B cell (primary cell): ENCODE results near the gene RPL13A. TPM values are rescaled to one million over a fixed set of nuclear protein-coding genes. Genes with fewer than 3 reads are reported as not detected.

Experiments
- ATAC-seq: fragments of 200-7000 bp; cut with Tn5 transposase; one replicate; pipeline ENCODE4 v1.10.0; 2021; ENCODE audit warnings: low read depth, mild to moderate bottlenecking, moderate number of reproducible peaks, moderate library complexity
- CTCF ChIA-PET: fragments of 350-600 bp; sonication (Branson Sonifier 250); formaldehyde crosslinking; loops from one replicate; lab custom pipeline; 2021; ENCODE audit warnings: antibody characterized with exemption, inconsistent platforms; lab: Charles Lee
- POLR2A ChIA-PET: fragments of 350-600 bp; sonication (Branson Sonifier 250); formaldehyde crosslinking; loops from one replicate; lab custom pipeline; 2021; ENCODE audit warnings: antibody characterized with exemption; lab: Charles Lee
- DNase-seq: peaks from one replicate; pipeline ENCODE4 v3.0.0; 2013
- H2AFZ ChIP-seq: 2 replicates; pipeline ENCODE4 v1.6.1; 2012; ENCODE audit warnings: mild to moderate bottlenecking, low read depth, low read length; ENCODE audit not compliant: insufficient read depth, poor library complexity, severe bottlenecking
- H3K27ac ChIP-seq, 2 donors: 1 replicate in 1 of 2; 2 replicates in 1 of 2; pipeline ENCODE4 v1.5.1; 2012 to 2013; ENCODE audit warnings: low read length in 2 of 2, mild to moderate bottlenecking in 2 of 2, moderate library complexity in 1 of 2
- H3K27me3 ChIP-seq, 4 experiments: fragments of 200-600 bp in 1 of 4; sonication (generic) in 1 of 4; replicated peaks in 1 of 4; 1 replicate in 2 of 4; 2 replicates in 2 of 4; pipeline versions ENCODE4 v1.6.1 to v1.7.0; 2013 to 2016; ENCODE audit warnings: low read length in 3 of 4, mild to moderate bottlenecking in 2 of 4, mixed read lengths in 1 of 4, moderate library complexity in 1 of 4; ENCODE audit not compliant: insufficient read depth in 4 of 4, control insufficient read depth in 3 of 4; ENCODE audit errors: control extremely low read depth in 1 of 4
- H3K36me3 ChIP-seq, 2 experiments: replicated peaks in 1 of 2; 1 replicate in 1 of 2; 2 replicates in 1 of 2; pipeline versions ENCODE4 v1.6.1 to v1.7.1; 2013; ENCODE audit warnings: low read length in 1 of 2; ENCODE audit not compliant: insufficient read depth in 2 of 2, control insufficient read depth in 1 of 2; ENCODE audit errors: control extremely low read depth in 1 of 2, extremely low read depth in 1 of 2
- H3K4me1 ChIP-seq, 2 donors: fragments of 200-600 bp in 1 of 2; sonication (generic) in 1 of 2; 1 replicate in 1 of 2; 2 replicates in 1 of 2; pipeline versions ENCODE4 v1.5.1 to v1.6.1; 2013 to 2017; ENCODE audit warnings: low read length in 2 of 2; ENCODE audit not compliant: control insufficient read depth in 2 of 2, insufficient read depth in 2 of 2
- H3K4me2 ChIP-seq: replicated peaks from 2 replicates; pipeline ENCODE3; 2012; ENCODE audit warnings: mild to moderate bottlenecking, low read depth, low read length; ENCODE audit not compliant: poor library complexity, severe bottlenecking
- H3K4me3 ChIP-seq, 5 experiments: fragments of 200-600 bp in 1 of 5; sonication (generic) in 1 of 5; 1 replicate in 3 of 5; 2 replicates in 2 of 5; pipeline versions ENCODE4 v1.5.1 to v1.7.0; 2011 to 2016; ENCODE audit warnings: low read length in 4 of 5, mild to moderate bottlenecking in 4 of 5, low read depth in 2 of 5, control low read depth in 1 of 5, moderate library complexity in 1 of 5; ENCODE audit not compliant: insufficient read depth in 1 of 5; ENCODE audit errors: control extremely low read depth in 1 of 5, extremely low read depth in 1 of 5
- H3K79me2 ChIP-seq: fragments of 200-600 bp; sonication (generic); one replicate; pipeline ENCODE4 v1.6.0; 2016; ENCODE audit warnings: low read length; ENCODE audit not compliant: control insufficient read depth, insufficient read depth
- H3K9ac ChIP-seq: fragments of 200-600 bp; sonication (generic); 2 replicates; pipeline ENCODE4 v1.6.1; 2017; ENCODE audit warnings: mild to moderate bottlenecking, low read length, moderate library complexity
- H3K9me3 ChIP-seq, 3 donors: one replicate each; pipeline versions ENCODE4 v1.6.1 to v1.7.1; 2013; ENCODE audit warnings: low read length in 2 of 3; ENCODE audit not compliant: control insufficient read depth in 2 of 3, insufficient read depth in 1 of 3; ENCODE audit errors: control extremely low read depth in 1 of 3
- H4K20me1 ChIP-seq: 2 replicates; pipeline ENCODE4 v1.6.0; 2012; ENCODE audit warnings: mild to moderate bottlenecking, low read length; ENCODE audit not compliant: insufficient read depth, control insufficient read depth, poor library complexity, severe bottlenecking
- H3K27ac Mint-ChIP-seq: one replicate; pipeline ENCODE4 v1.8.0; 2021; ENCODE audit warnings: mixed read lengths
- H3K27me3 Mint-ChIP-seq: one replicate; pipeline ENCODE4 v1.8.0; 2021; ENCODE audit warnings: mixed read lengths
- H3K4me1 Mint-ChIP-seq: one replicate; pipeline ENCODE4 v1.8.0; 2021; ENCODE audit warnings: mixed read lengths
- H3K4me3 Mint-ChIP-seq: one replicate; pipeline ENCODE4 v1.8.0; 2021; ENCODE audit warnings: mixed read lengths
- H3K9me3 Mint-ChIP-seq: one replicate; pipeline ENCODE4 v1.8.0; 2022; ENCODE audit warnings: mixed read lengths; ENCODE audit not compliant: insufficient read depth
- CTCF ChIP-seq: fragments of 200-600 bp; IDR thresholded peaks from one replicate; pipeline ENCODE4 v1.8.0; 2022; ENCODE audit warnings: antibody characterized with exemption, mild to moderate bottlenecking
- EZH2 ChIP-seq: IDR thresholded peaks from 2 replicates; pipeline ENCODE4 v1.6.1; 2012; ENCODE audit warnings: borderline replicate concordance, low read depth, mild to moderate bottlenecking, moderate library complexity, low read length; ENCODE audit not compliant: insufficient read depth, poor library complexity, severe bottlenecking
- WGBS: methylation state at CpG from one replicate; pipeline ENCODE4 v1.1.5; 2013; ENCODE audit warnings: missing lambda C conversion rate; ENCODE audit not compliant: insufficient coverage; 5-methylcytosine and 5-hydroxymethylcytosine counted together
- intact Hi-C: fragments of 100-400 bp; cut with micrococcal nuclease; formaldehyde crosslinking; loops from one replicate; pipeline ENCODE4 v1.10.0; 2022
- polyA plus RNA-seq: library from polyadenylated mRNA; depleted of rRNA; stranded (reverse); fragments of >200 nt; gene quantifications from 2 replicates; pipeline ENCODE4 v1.2.3, GENCODE V29; 2012
- total RNA-seq, 2 donors: library from RNA; stranded (reverse); fragments of 120-200 nt in 1 of 2; gene quantifications; 1 replicate in 1 of 2; 2 replicates in 1 of 2; pipeline versions ENCODE4 v1.2.3 to v1.2.4, GENCODE V29; 2013 to 2022

Gene RPL13A
- total and polyA plus RNA-seq, 2 donors (not counting 1 experiment from before 2014, with no cell fraction given): 5,457 to 6,298 TPM

- Mint-ChIP-seq H3K4me1 (peaks cover 10% of the 10 kb centered on the region), H3K27ac (no peak overlapping the region), H3K27me3 (no peaks in the 10 kb centered on the region), H3K9me3 (no peaks in the 10 kb centered on the region), H3K4me3 (no peak overlapping the region)
- H3K9ac ChIP-seq: no peak overlapping the region
- peaks cover 0 to 55% of the 10 kb centered on the region in 2 experiments for H3K36me3 ChIP-seq
- H3K4me1 ChIP-seq: peaks cover 9 to 12% of the 10 kb centered on the region in 2 donors
- ChIA-PET CTCF (no interaction called here), POLR2A (no interaction called here)
- H3K4me2 ChIP-seq: no peak overlapping the region
- H3K79me2 ChIP-seq: peaks cover 17% of the 10 kb centered on the region
- TF ChIP-seq EZH2 (no peak), CTCF (no peak)
- no peaks in the 10 kb centered on the region for H3K27me3 ChIP-seq
- no peak overlapping the region for H3K4me3 ChIP-seq
- DNase-seq: no peak
- H2AFZ ChIP-seq: no peak overlapping the region
- peaks cover 0 to 5% (median 0%) of the 10 kb centered on the region in 3 donors for H3K9me3 ChIP-seq
- 97% methylated on average over 35 of the region's 39 CpGs for WGBS
- intact Hi-C loops: no loop called here
- ATAC-seq: no peak
- peaks cover 19% of the 10 kb centered on the region for H4K20me1 ChIP-seq
- H3K27ac ChIP-seq: no peak overlapping the region
Measured at GRCh38 chr19:49463960-49464740, 23.3 kb upstream of the RPL13A start.

GRCh38 chr19:49465371-49465770 is 22.0 kb upstream of the RPL13A start:
- Mint-ChIP-seq H3K27ac (peak overlapping the region; percentile 37), H3K9me3 (no peaks in the 10 kb centered on the region), H3K27me3 (no peaks in the 10 kb centered on the region), H3K4me3 (no peak overlapping the region), H3K4me1 (peaks cover 18% of the 10 kb centered on the region)
- no peak overlapping the region for H3K4me2 ChIP-seq
- intact Hi-C loops: no loop called here
- DNase-seq (no peak), ATAC-seq (no peak)
- no peak overlapping the region for H2AFZ ChIP-seq
- H3K27ac ChIP-seq: peak overlapping the region; percentile 6 to 50
- H3K9me3 ChIP-seq: peaks cover 0 to 17% (median 0%) of the 10 kb centered on the region in 3 donors
- peaks cover 6% of the 10 kb centered on the region for H3K79me2 ChIP-seq
- peaks cover 0 to 43% of the 10 kb centered on the region in 2 experiments for H3K36me3 ChIP-seq
- H3K27me3 ChIP-seq: no peaks in the 10 kb centered on the region
- CTCF ChIA-PET: interaction anchor here (1.4 kb wide), 1 partner anchor 13 kb away, joined by 4 read pairs; the partner anchor contains the start of gene PIH1D1
- 96% methylated on average over 3 of the region's 3 CpGs for WGBS
- POLR2A ChIA-PET: interaction anchor here (0.5 to 1.7 kb wide), 3 partner anchors 11 to 14 kb away, joined by 3 to 7 read pairs (median 3); partner anchors contain the start of gene ALDH16A1
- no peak overlapping the region for H3K4me3 ChIP-seq
- peaks cover 18 to 25% of the 10 kb centered on the region in 2 donors for H3K4me1 ChIP-seq
- peaks cover 6% of the 10 kb centered on the region for H4K20me1 ChIP-seq
- no peak for TF ChIP-seq CTCF
- no peak for TF ChIP-seq EZH2
- H3K9ac ChIP-seq: no peak overlapping the region
